ENCODE data around the gene SLC16A11.

Gene SLC16A11

GRCh38 chr17:7045492-7046126 lies 1.7 kb upstream of the SLC16A11 start:
- Histone ChIP-seq H3K9me3 (ENCODE audit: insufficient read depth, low read depth, low read length) (no peaks in the 10 kb centered on the region), H3K9ac (ENCODE audit: low read depth, low read length, poor library complexity, severe bottlenecking) (no peak overlapping the region), H4K20me1 (ENCODE audit: insufficient read depth, low read length, poor library complexity, severe bottlenecking) (no peaks in the 10 kb centered on the region), H3K4me3 (ENCODE audit: low read length, poor library complexity, severe bottlenecking) (peak overlapping the region; percentile 61), H3K9me2 (replicated peaks; ENCODE audit: low read depth, low read length) (no peaks in the 10 kb centered on the region), H3K4me1 (ENCODE audit: insufficient read depth, low read length, poor library complexity, severe bottlenecking) (peaks cover 11% of the 10 kb centered on the region), H2AFZ (ENCODE audit: low read length) (peak overlapping the region; percentile 75), H3K27me3 (ENCODE audit: insufficient read depth, low read length, poor library complexity, severe bottlenecking) (no peaks in the 10 kb centered on the region), H3K79me2 (ENCODE audit: insufficient read depth, low read length) (no peaks in the 10 kb centered on the region), H3K4me2 (ENCODE audit: low read depth, low read length, poor library complexity, severe bottlenecking) (peak overlapping the region; percentile 72), H3K36me3 (ENCODE audit: insufficient read depth, low read length) (no peaks in the 10 kb centered on the region), H3F3A (ENCODE audit: low read depth) (no peaks in the 10 kb centered on the region)
- TF ChIP-seq EZH2phosphoT487 (IDR thresholded peaks at IDR 0.05; ENCODE audit: borderline replicate concordance) (no peak), CTCF (conservative IDR thresholded peaks at IDR 0.05; ENCODE audit: low read length) (peak; percentile 96)

GRCh38 chr17:7043182-7043496 lies 753 bp downstream of the SLC16A11 start:
- Histone ChIP-seq H3K4me3 (ENCODE audit: low read length, poor library complexity, severe bottlenecking) (no peak overlapping the region), H3K9ac (ENCODE audit: low read depth, low read length, poor library complexity, severe bottlenecking) (no peak overlapping the region), H4K20me1 (ENCODE audit: insufficient read depth, low read length, poor library complexity, severe bottlenecking) (no peaks in the 10 kb centered on the region), H3K79me2 (ENCODE audit: insufficient read depth, low read length) (no peaks in the 10 kb centered on the region), H3K4me1 (ENCODE audit: insufficient read depth, low read length, poor library complexity, severe bottlenecking) (peaks cover 11% of the 10 kb centered on the region), H2AFZ (ENCODE audit: low read length) (no peak overlapping the region), H3K4me2 (ENCODE audit: low read depth, low read length, poor library complexity, severe bottlenecking) (no peak overlapping the region), H3K9me3 (ENCODE audit: insufficient read depth, low read depth, low read length) (no peaks in the 10 kb centered on the region), H3F3A (ENCODE audit: low read depth) (no peaks in the 10 kb centered on the region), H3K27me3 (ENCODE audit: insufficient read depth, low read length, poor library complexity, severe bottlenecking) (no peaks in the 10 kb centered on the region), H3K36me3 (ENCODE audit: insufficient read depth, low read length) (no peaks in the 10 kb centered on the region), H3K9me2 (replicated peaks; ENCODE audit: low read depth, low read length) (no peaks in the 10 kb centered on the region)
- TF ChIP-seq EZH2phosphoT487 (IDR thresholded peaks at IDR 0.05; ENCODE audit: borderline replicate concordance) (no peak), CTCF (conservative IDR thresholded peaks at IDR 0.05; ENCODE audit: low read length) (no peak)

GRCh38 chr17:7042501-7043181 lies 1.3 kb downstream of the SLC16A11 start:
- Histone ChIP-seq H3K27me3 (ENCODE audit: insufficient read depth, low read length, poor library complexity, severe bottlenecking) (no peaks in the 10 kb centered on the region), H3K9me2 (replicated peaks; ENCODE audit: low read depth, low read length) (no peaks in the 10 kb centered on the region), H2AFZ (ENCODE audit: low read length) (no peak overlapping the region), H3K79me2 (ENCODE audit: insufficient read depth, low read length) (no peaks in the 10 kb centered on the region), H3K9ac (ENCODE audit: low read depth, low read length, poor library complexity, severe bottlenecking) (no peak overlapping the region), H3K36me3 (ENCODE audit: insufficient read depth, low read length) (no peaks in the 10 kb centered on the region), H3K4me3 (ENCODE audit: low read length, poor library complexity, severe bottlenecking) (no peak overlapping the region), H3K4me1 (ENCODE audit: insufficient read depth, low read length, poor library complexity, severe bottlenecking) (peaks cover 15% of the 10 kb centered on the region), H3F3A (ENCODE audit: low read depth) (no peaks in the 10 kb centered on the region), H4K20me1 (ENCODE audit: insufficient read depth, low read length, poor library complexity, severe bottlenecking) (no peaks in the 10 kb centered on the region), H3K9me3 (ENCODE audit: insufficient read depth, low read depth, low read length) (no peaks in the 10 kb centered on the region), H3K4me2 (ENCODE audit: low read depth, low read length, poor library complexity, severe bottlenecking) (no peak overlapping the region)
- TF ChIP-seq CTCF (conservative IDR thresholded peaks at IDR 0.05; ENCODE audit: low read length) (no peak), EZH2phosphoT487 (IDR thresholded peaks at IDR 0.05; ENCODE audit: borderline replicate concordance) (no peak)

All from Loucy (cell line).